Stimulated activated memory B cell treated with anti-CD40 and anti-IgM and Interleukin-4, amounts not matched to agents 10 μg/mL and 1 μg/mL and 100 μg/mL, for 72 hours (primary cell): ENCODE results near the gene ARID3A.
A peak's percentile ranks its signal among the peaks of the same experiment; 100 is the strongest.

Experiments
- ATAC-seq: fragments of 150-1000 bp; cut with Tn5 transposase; 2 replicates; pipeline ENCODE4 v1.10.0; 2021
- H3K27ac Mint-ChIP-seq: one replicate; pipeline ENCODE4 v1.8.0; 2022; ENCODE audit warnings: mild to moderate bottlenecking, mixed read lengths
- H3K27me3 Mint-ChIP-seq: one replicate; pipeline ENCODE4 v1.8.0; 2022; ENCODE audit warnings: mixed read lengths
- H3K36me3 Mint-ChIP-seq: one replicate; pipeline ENCODE4 v1.8.0; 2022; ENCODE audit warnings: mixed read lengths
- H3K4me1 Mint-ChIP-seq: one replicate; pipeline ENCODE4 v1.8.0; 2022; ENCODE audit warnings: mixed read lengths
- H3K4me3 Mint-ChIP-seq: one replicate; pipeline ENCODE4 v1.8.0; 2022; ENCODE audit warnings: mild to moderate bottlenecking, moderate library complexity, mixed read lengths
- H3K9me3 Mint-ChIP-seq: one replicate; pipeline ENCODE4 v1.8.0; 2022; ENCODE audit warnings: mixed read lengths

The ARID3A gene

DNA sequence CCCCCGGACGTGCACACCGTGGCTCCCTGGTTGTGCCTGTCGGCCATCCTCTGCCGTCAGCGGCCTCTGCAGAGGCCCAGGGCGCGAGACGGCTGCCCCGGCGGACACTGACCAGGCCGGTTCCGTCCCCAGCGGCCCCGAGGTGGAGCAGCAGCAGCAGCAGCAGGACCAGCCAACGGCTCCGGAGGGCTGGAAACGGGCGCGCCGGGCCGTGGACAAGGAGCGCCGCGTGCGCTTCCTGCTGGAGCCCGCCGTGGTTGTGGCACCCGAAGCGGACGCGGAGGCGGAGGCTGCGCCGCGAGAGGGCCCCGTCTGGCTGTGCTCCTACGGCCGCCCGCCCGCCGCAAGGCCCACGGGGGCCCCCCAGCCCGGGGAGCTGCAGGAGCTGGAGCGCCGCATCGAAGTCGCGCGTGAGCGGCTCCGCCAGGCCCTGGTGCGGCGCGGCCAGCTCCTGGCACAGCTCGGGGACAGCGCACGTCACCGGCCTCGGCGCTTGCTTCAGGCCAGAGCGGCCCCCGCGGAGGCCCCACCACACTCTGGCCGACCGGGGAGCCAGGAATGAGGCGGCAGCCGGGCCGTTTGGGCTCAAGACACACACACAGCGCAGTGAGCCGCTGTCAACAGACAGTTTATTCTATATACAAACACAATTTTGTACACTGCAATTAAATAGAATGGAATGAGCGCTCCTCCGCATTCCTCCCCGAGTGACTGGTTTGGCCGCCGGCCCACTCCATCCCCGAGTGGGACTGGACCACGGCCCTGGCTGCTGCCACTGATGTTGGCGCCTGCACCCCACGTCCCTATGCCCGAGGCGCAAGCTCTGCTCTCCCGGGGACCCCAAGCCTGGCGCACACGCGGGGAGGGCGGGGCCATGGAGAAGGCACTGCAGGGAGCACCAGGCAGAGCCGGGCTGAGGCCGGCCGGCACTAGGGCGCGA lies 83.5 kb downstream of the ARID3A start:
- Mint-ChIP-seq H3K36me3 (peaks cover 27% of the 10 kb centered on the region), H3K4me1 (peaks cover 16% of the 10 kb centered on the region), H3K27me3 (no peaks in the 10 kb centered on the region), H3K4me3 (no peak overlapping the region), H3K27ac (no peak overlapping the region), H3K9me3 (no peaks in the 10 kb centered on the region)
- ATAC-seq, result no peak

DNA sequence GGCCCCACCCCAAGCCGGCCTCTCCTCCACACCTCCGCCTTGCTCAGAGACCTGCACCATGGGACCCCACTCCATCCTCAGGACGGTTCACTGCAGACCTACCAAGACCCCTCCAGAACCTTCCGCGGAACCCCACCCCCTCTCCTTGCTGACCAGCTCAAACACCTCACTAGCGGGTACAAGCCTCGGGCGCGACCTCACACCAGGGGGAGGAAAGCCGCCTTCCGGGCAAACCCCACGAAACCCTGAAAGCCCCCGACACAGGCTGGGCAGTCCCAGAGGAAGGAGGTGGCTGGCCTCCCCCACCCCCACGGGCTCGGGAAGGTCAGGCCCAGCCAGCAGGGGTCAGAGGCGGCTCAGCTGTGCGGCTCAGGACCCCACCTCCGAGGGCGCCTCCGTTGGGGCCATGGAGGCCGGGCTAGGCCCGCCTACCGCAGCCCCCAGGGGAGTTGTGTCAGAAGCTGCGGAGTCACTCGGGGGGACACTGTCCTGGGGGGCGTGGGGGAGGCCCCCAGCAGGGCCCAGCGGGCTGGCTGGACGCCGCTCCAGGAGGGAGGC lies 84.2 kb downstream of the ARID3A start:
- no peak overlapping the region for H3K27ac Mint-ChIP-seq
- H3K36me3 Mint-ChIP-seq, result peaks cover 27% of the 10 kb centered on the region
- H3K27me3 Mint-ChIP-seq, result no peaks in the 10 kb centered on the region
- H3K9me3 Mint-ChIP-seq, result no peaks in the 10 kb centered on the region
- ATAC-seq, result no peak
- H3K4me1 Mint-ChIP-seq, result peaks cover 17% of the 10 kb centered on the region
- H3K4me3 Mint-ChIP-seq, result no peak overlapping the region

DNA sequence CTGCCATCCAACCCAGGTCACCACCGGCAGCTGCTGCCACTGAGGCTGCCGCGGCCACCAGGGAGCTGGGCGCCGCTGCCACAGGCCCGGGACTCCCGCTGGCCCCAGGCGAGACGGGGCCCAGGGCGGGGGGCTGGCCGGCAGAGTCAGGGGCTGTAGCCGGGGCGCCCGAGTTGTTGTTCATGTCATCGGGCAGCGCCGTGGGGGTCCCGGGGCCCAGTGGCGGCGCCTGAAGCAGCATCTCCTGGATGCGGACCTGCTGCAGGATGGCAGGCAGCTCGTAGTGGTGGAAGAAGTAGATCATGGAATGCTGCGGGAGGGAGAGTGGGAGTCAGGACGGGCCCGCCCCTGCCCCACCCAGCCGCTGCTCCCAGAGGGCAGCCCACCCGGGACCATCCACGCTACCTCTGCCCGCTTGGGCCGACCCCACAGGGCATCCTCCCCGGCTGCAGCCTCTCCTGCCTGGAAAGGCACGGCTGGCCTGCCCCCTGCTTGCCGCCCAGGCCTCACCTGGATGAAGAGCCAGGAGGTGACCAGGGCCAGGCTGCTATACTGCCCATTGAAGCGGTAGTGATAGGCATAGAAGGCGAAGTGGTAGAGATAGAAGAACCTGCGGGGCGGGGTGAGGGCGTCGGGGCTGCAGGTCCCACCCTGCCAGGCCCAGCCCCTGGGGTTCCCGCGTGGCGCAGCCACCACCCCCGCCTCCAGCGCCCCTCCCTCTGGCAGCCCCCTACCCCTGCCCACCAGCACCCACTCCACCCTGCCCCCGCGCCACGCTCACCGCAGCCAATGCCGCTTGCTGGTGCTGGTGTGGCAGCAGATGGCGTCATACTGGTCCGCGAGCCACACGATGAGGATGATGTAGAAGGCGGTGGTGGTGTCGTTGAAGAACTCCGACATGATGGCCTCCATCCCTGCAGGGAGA lies 85.0 kb downstream of the ARID3A start:
- peaks cover 21% of the 10 kb centered on the region for H3K4me1 Mint-ChIP-seq
- no peak for ATAC-seq

DNA sequence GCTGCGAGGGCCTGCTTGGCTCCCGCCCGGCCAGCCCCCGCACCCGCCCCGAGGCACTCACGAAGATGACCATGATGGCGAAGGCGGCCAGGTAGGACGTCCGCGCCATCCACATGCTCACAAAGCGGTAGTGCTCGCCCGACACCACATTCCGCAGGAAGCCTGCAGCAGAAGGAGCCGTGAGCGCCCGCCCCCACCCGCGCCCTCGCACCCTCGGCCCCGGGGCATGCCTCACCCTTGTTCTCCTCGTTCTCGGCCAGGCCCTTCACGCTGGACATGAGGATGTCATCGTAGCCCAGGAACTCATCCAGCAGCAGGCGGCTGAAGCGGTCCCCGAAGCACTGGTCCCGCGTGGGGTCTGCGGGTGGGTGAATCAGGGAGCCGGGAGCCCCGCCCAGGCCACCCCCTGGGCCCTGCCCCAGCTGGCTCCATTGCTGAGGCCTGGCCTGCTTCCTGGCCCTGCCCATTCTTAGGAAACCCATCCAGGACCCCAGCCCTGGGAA lies 86.0 kb downstream of the ARID3A start:
- no peak overlapping the region for H3K4me3 Mint-ChIP-seq
- no peaks in the 10 kb centered on the region for H3K27me3 Mint-ChIP-seq
- no peaks in the 10 kb centered on the region for H3K9me3 Mint-ChIP-seq
- peaks cover 27% of the 10 kb centered on the region for H3K4me1 Mint-ChIP-seq
- no peak for ATAC-seq
- peaks cover 21% of the 10 kb centered on the region for H3K36me3 Mint-ChIP-seq
- no peak overlapping the region for H3K27ac Mint-ChIP-seq

More for the DNA sequence above, 85.0 kb downstream of the ARID3A start:
- no peaks in the 10 kb centered on the region for H3K27me3 Mint-ChIP-seq
- no peak overlapping the region for H3K4me3 Mint-ChIP-seq
- H3K27ac Mint-ChIP-seq, result no peak overlapping the region
- H3K9me3 Mint-ChIP-seq, result no peaks in the 10 kb centered on the region
- H3K36me3 Mint-ChIP-seq, result peaks cover 27% of the 10 kb centered on the region

DNA sequence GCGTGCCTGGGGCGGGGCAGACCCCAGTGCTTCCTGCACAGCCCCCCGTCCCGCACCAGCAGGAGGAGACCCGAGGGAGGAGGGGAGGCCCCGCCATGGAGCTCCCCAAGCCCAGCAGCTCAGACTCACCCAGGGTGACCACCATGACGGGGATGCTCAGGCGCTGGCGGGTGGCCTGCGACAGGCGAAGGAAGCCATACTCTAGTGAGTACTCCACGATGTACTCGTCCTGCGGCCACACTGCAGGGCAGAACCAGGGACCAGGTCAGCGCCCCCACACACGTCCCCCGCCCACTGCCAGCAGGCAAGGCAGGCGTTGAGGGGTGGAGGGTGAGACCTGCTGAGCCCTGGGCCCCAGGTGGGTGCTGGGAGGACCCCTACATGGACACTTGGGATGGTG lies 86.5 kb downstream of the ARID3A start:
- ATAC-seq, result no peak
- no peak overlapping the region for H3K27ac Mint-ChIP-seq
- peaks cover 28% of the 10 kb centered on the region for H3K4me1 Mint-ChIP-seq
- no peaks in the 10 kb centered on the region for H3K27me3 Mint-ChIP-seq
- peaks cover 17% of the 10 kb centered on the region for H3K36me3 Mint-ChIP-seq
- no peaks in the 10 kb centered on the region for H3K9me3 Mint-ChIP-seq
- H3K4me3 Mint-ChIP-seq, result no peak overlapping the region

DNA sequence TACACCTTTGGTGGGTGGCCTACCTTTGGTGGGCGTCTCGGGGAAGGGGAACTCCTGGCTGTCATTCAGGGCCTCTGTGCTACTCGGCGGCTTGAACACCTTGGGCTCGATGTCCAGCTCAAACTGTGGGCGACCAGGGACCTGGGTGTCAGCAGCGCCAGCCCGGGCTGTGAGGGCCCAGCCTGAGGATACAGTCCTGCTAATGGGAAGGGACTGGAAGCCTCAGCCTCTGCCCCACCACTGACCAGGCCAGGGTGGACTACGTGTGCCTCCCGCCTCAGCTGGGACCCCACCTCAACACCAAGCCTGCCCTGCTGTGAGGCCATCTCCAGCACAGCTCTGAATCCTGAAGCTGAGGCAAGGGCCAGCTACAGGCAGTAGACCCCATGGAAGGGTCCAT lies 87.4 kb downstream of the ARID3A start:
- no peak overlapping the region for H3K27ac Mint-ChIP-seq
- no peak for ATAC-seq
- no peak overlapping the region for H3K4me3 Mint-ChIP-seq
- no peaks in the 10 kb centered on the region for H3K27me3 Mint-ChIP-seq
- H3K4me1 Mint-ChIP-seq, result peaks cover 37% of the 10 kb centered on the region
- peaks cover 22% of the 10 kb centered on the region for H3K36me3 Mint-ChIP-seq
- no peaks in the 10 kb centered on the region for H3K9me3 Mint-ChIP-seq

DNA sequence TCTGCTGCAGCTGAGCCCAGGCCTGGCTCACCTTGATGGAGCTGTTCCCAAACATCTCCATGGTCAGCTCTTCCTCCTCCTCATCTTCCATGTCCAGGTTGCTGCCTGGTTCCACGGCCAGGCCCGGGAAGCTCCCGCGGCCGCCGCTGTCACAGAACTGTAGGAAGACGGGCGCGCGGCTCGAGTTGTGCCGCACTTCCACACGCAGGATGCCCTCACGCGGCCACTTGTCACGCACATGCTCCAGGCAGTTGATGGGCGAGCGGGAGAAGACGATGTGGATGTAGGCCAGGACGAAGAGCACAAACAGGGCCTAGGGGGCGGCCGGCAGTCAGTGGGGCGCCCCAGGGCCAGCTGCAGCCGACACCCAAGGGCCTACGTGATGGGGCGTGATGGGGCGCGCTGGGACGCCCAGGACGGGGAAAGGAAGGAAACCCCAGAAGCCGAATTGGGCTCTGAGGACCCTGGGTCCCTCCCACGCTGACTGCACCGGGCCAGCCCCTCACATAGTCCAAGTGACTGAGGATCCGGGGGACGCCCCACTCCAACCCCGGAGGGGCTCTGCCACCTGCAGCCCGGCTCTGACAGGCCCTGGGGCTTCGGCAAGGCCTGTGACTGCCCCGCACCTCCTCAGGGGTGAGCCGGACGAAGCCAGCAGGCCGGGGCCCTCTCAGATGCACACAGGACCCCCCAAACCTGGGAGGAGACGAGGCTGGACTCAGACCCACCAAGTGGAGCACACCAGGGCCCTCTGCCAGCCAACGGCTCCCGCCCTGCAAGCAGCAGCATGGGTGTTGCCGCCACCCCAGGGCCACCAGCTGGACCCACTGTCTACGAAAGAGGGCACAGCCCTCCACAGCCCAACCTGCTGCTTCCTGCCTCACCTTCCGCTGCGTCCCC lies 88.6 kb downstream of the ARID3A start:
- peaks cover 49% of the 10 kb centered on the region for H3K4me1 Mint-ChIP-seq
- no peak overlapping the region for H3K27ac Mint-ChIP-seq
- no peaks in the 10 kb centered on the region for H3K27me3 Mint-ChIP-seq
- peaks cover 19% of the 10 kb centered on the region for H3K36me3 Mint-ChIP-seq
- no peaks in the 10 kb centered on the region for H3K9me3 Mint-ChIP-seq
- no peak overlapping the region for H3K4me3 Mint-ChIP-seq
- no peak for ATAC-seq

DNA sequence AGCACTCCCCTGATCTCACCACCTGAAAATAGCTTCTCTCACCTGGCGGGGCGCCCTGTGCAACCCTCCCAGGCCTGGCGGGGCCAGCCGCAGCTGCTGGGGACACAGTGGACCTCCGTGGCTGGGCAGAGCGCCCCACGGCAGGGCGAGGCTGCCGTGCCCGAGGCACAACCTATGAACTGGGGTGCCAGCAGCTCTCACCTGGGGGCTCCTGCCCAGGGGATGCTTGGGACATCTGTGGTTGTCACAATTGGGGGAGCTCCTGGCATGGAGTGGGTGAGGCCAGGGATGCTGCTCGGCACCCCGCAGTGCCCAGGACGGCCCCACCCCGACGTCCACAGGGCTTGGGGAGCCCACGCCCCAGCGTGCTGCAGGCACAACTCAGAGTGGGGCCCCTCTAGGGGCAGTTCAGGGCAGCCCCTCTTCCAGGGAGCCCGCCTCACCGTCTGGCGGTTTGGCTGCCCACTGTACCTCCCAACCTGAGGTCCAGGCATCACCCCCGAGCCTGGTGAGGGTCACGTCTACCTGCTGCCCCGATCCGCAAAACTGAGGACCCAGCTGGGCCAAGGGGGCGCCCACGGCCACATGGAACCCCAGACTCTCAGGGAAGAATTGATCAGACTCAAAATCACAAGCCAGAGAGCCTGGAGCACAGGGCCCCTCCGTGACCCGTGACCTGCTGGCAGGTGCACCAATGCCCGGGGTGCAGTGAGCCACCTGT lies 89.4 kb downstream of the ARID3A start:
- no peaks in the 10 kb centered on the region for H3K27me3 Mint-ChIP-seq
- no peak overlapping the region for H3K27ac Mint-ChIP-seq
- H3K36me3 Mint-ChIP-seq, result peaks cover 12% of the 10 kb centered on the region
- H3K4me1 Mint-ChIP-seq, result peaks cover 57% of the 10 kb centered on the region
- ATAC-seq, result no peak
- H3K4me3 Mint-ChIP-seq, result no peak overlapping the region
- no peaks in the 10 kb centered on the region for H3K9me3 Mint-ChIP-seq

DNA sequence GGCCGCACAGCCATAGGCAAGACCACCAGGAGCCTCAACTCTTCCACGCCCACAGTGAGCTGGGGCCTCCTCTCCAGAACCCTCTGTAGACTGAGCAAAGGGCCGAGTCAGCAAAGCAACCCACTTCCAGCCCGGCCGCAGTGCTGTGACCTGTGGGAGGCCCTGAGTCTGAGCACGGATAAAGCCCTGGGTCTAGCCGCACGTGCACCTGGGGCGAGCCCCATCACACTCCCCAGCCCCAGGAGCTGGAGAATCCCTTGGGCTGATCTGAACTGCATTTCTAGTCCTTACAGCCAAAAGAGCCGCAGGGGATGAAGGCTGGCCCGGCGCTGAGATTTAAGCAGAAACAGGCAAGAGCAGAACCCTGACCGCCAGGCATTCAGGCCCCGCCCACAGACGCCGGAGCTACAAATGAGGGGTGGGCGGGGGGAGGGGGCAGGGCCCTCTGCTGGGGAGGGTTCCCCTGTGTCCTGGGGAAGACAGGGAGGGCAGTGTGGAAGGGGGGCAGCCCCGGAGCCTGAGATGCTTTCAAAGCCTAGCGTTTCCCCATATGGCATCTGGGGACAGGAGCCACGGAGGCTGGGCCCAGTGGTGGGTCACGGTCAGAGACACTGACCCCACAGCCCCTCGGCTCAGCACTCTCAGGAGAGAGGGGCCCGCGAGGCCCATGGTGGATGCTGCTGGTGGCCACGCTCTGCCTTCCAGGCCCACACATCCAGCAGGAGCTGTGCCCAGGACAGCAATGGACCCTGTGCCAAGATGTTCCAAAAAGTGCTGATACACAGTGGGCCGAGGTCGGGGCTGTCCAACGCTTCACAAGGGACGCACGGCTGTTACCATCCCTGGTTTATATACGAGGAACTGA lies 90.2 kb downstream of the ARID3A start:
- H3K4me1 Mint-ChIP-seq, result peaks cover 59% of the 10 kb centered on the region
- no peaks in the 10 kb centered on the region for H3K27me3 Mint-ChIP-seq
- peak overlapping the region; percentile 18 for H3K4me3 Mint-ChIP-seq
- ATAC-seq, result no peak
- peak overlapping the region; percentile 94 for H3K27ac Mint-ChIP-seq
- H3K36me3 Mint-ChIP-seq, result peaks cover 10% of the 10 kb centered on the region
- H3K9me3 Mint-ChIP-seq, result no peaks in the 10 kb centered on the region

DNA sequence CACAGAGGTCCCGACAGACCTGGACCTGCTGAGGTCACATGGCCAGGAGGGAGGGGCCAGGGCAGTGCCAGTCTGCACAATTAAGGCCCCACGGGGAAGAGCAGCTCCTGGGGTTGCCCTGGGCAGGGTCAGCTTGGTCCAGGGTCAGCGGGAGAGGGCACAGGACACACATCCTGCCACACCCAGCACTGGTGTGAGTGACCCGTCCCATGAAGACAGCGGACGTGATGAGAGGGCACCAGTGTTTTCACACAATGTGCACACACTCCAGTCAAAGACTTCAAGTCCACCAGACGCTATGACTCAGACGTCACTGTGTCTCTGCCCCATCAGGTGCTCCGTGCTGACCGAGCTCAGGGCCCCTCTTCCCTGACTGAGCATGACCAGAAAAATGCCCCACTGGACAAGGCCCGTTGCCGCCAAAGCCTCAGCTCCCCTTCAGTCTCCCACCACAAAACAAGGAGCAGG lies 90.8 kb downstream of the ARID3A start:
- Mint-ChIP-seq H3K4me3 (peak overlapping the region; percentile 91), H3K27me3 (no peaks in the 10 kb centered on the region), H3K4me1 (peaks cover 63% of the 10 kb centered on the region), H3K27ac (peak overlapping the region; percentile 94), H3K9me3 (no peaks in the 10 kb centered on the region), H3K36me3 (peaks cover 7% of the 10 kb centered on the region)
- ATAC-seq, result no peak

DNA sequence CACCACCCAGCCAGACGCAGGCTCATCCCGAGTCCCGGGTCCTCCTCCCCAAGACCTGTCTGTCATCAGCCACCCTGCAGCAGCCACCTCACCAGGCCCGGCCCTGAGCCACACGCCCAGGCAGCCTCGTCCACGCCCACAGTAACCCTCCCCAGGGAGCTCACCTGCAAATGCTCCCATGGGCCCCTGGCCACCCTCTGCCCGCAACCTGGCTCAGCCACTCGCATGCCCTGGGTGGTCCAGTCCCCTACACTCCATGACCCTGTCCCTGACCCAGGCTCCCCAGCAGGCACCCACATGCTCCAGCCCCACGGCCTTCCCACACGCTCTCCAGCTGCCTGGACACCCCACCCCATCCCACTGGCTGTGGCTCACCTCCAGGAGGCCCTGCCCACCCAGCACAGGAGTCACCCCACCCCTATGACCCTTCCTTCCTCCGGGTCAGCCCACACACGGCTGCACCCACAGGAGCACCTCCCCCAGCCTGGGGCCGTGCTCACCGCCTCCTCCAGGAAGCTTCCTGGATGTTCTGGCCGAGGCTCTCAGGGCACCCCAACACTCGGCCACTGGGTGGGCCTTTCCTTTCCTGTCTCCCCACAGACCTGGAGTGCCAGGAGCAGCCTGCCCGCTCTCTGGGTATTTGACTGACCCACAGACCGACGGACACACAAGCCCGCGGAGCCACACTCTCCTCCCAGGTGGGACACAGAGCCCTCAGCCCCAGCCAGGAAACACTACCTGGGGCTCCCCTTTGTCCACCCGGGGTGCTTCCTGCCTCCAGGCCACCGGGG lies 91.5 kb downstream of the ARID3A start:
- no peaks in the 10 kb centered on the region for H3K9me3 Mint-ChIP-seq
- peak; percentile 21 for ATAC-seq
- peaks cover 7% of the 10 kb centered on the region for H3K36me3 Mint-ChIP-seq
- no peaks in the 10 kb centered on the region for H3K27me3 Mint-ChIP-seq
- H3K4me3 Mint-ChIP-seq, result peak overlapping the region; percentile 91
- H3K27ac Mint-ChIP-seq, result peak overlapping the region; percentile 94
- H3K4me1 Mint-ChIP-seq, result peaks cover 65% of the 10 kb centered on the region

DNA sequence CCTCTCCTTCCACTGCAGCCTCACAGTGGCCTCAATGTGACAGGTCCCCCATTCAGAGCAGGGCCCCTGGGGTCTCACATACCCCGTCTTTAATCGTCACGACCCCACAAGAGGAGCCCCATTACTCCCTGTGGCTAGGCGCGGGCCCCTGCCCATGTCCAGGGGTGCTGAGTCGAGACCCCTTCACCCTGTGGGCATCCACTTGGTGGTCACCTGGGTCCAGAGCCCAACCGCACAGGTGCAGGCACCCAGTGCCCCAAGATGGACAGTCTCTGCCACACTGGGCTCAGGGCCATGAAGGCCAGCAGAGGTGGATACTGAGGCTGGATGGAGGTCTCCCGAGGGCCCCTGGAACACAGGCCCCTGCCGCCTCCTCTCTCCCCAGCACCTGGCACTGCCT lies 92.1 kb downstream of the ARID3A start:
- H3K27me3 Mint-ChIP-seq, result no peaks in the 10 kb centered on the region
- ATAC-seq, result no peak
- H3K36me3 Mint-ChIP-seq, result peaks cover 7% of the 10 kb centered on the region
- H3K9me3 Mint-ChIP-seq, result no peaks in the 10 kb centered on the region
- H3K4me3 Mint-ChIP-seq, result peak overlapping the region; percentile 91
- peak overlapping the region; percentile 94 for H3K27ac Mint-ChIP-seq
- H3K4me1 Mint-ChIP-seq, result peaks cover 65% of the 10 kb centered on the region
